ENCODE results near the gene FAM117B. TPM values are rescaled to one million over a fixed set of nuclear protein-coding genes. Genes with fewer than 3 reads are reported as not detected.

The FAM117B gene
- total RNA-seq, 4 donors from 2014 or later = 9.6 to 16.1 (median 11.6) TPM

DNA sequence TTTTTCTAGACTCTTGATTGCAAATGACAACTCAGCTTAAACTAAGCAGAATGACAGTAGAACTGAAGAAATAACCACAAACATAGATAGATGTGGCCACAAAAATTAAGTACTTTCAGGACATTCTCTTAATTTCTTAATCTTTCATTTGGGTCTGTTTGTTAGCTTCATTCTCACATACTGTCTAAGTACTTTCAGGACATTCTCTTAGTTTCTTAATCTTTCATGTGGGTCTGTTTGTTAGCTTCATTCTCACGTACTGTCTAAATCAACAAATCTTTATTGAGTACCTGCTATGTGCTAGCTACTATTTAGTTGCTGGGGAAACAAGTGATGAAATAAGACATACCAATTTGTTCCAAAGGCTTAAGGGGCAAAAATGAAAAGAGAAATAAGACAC is 35.1 kb downstream of the FAM117B start:
- TF ChIP-seq, protein P1, sequence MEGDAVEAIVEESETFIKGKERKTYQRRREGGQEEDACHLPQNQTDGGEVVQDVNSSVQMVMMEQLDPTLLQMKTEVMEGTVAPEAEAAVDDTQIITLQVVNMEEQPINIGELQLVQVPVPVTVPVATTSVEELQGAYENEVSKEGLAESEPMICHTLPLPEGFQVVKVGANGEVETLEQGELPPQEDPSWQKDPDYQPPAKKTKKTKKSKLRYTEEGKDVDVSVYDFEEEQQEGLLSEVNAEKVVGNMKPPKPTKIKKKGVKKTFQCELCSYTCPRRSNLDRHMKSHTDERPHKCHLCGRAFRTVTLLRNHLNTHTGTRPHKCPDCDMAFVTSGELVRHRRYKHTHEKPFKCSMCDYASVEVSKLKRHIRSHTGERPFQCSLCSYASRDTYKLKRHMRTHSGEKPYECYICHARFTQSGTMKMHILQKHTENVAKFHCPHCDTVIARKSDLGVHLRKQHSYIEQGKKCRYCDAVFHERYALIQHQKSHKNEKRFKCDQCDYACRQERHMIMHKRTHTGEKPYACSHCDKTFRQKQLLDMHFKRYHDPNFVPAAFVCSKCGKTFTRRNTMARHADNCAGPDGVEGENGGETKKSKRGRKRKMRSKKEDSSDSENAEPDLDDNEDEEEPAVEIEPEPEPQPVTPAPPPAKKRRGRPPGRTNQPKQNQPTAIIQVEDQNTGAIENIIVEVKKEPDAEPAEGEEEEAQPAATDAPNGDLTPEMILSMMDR (IDR thresholded peaks at IDR 0.05; ENCODE audit: low read depth) = no peak

- TF ChIP-seq, protein P1 (IDR thresholded peaks at IDR 0.05; ENCODE audit: low read depth) = no peak
Observed at GRCh38 chr2:202671317-202672035, 36.7 kb downstream of the FAM117B start.

GRCh38 chr2:202679980-202680379 is 45.2 kb downstream of the FAM117B start:
- TF ChIP-seq, protein P1 (IDR thresholded peaks at IDR 0.05; ENCODE audit: low read depth) = no peak

GRCh38 chr2:202680512-202680911 is 45.7 kb downstream of the FAM117B start:
- TF ChIP-seq, protein P1 (IDR thresholded peaks at IDR 0.05; ENCODE audit: low read depth) = no peak

DNA sequence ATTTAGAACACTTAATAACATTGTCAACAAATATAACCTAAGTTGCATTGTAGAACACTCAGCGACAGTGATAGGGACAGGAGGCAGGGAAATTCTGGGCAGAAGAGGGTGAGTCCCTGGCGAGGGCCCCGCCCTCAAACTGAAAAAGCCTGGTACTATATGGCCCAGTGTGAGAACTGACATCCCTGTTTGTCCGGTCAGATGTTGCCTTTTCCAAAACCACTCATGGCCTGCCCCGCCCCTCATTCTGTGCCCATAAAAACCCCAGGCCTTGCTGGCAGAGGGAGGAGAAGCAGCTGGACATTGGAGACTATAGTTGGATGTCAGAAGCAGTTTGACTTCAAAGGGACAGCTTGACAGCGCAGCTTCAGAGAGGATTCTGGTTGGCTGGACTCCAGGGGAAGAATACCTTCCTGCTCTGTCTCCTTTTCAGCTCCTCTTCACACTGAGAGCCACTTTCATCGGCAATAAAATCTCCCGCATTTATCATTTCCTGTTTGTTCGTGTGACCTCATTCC is 47.0 kb downstream of the FAM117B start:
- TF ChIP-seq, protein P1 (IDR thresholded peaks at IDR 0.05; ENCODE audit: low read depth) = no peak

- TF ChIP-seq, protein P1 (IDR thresholded peaks at IDR 0.05; ENCODE audit: low read depth) = no peak
Observed at GRCh38 chr2:202682274-202682673, 47.5 kb downstream of the FAM117B start.

DNA sequence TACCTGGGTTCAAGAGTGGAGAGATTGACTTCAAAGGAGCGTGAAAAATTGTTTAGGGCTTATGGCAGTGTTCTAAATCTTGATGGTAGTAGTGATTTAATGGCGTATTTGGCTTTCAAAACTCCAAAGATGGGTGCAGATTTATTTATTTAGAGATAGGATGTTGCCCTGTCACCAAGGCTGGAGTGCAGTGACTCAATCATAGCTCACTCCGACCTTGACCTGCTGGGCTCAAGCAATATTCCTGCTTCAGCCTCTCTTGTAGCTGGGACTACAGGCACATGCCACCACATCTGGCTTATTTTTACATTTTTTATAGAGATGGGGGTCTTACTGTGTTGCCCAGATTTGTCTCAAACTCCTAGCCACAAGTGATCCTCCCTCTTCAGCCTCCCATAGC is 52.5 kb downstream of the FAM117B start:
- TF ChIP-seq, protein P1 (IDR thresholded peaks at IDR 0.05; ENCODE audit: low read depth) = no peak
